MM.1S (cell line): Measurements from ENCODE around the gene GLI1.

Source experiments
- EZH2 ChIP-seq: fragments of 300-600 bp; sonication (generic); optimal IDR thresholded peaks from 2 replicates; pipeline ENCODE3; 2017; ENCODE audit warnings: low read depth, mild to moderate bottlenecking, antibody characterized with exemption, low read length, mixed read lengths
- EZH2phosphoT487 ChIP-seq: fragments of 300-600 bp; sonication (generic); IDR thresholded peaks from 2 replicates; pipeline ENCODE4 v1.6.1; 2018; ENCODE audit warnings: antibody characterized with exemption, low read length
- TF ChIP-seq, protein P1 (sequence below): fragments of 300-600 bp; sonication (generic); IDR thresholded peaks from 2 replicates; pipeline ENCODE4 v1.5.1; 2016; ENCODE audit warnings: antibody characterized with exemption, low read length, mixed read lengths

DNA sequence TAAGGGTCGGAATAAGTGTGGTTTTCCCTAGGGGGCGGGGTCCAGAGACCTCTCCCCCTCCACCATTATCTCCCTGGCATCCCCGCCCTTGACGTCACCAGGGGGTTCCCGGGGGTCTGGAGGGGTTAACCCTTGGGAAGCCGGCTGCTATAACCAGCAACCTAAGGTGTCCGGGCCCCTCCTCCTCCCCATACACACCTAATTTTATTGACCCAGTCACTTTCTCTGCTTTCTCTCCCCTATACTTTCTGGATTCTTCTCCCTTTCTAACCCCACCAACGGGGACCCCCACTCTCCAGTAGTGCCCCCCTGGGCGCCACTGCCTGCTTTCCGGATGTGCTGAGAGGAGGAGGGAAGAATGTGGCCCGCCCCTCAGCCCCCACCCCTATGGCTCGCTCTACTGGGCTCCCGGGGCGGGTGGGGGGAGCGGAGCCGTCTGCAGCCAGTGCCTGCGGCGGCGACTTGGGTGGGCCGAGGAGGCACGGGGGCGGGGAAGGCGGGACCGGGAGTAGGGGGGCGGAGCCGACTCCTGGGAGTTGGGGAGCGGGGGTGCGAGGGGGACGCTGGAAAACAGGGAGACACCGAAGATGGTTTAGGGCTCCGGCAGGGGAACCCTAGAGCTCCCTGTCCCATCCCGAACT, 1.8 kb downstream of the GLI1 start:
- TF ChIP-seq EZH2phosphoT487, result no peak
- TF ChIP-seq, protein P1, sequence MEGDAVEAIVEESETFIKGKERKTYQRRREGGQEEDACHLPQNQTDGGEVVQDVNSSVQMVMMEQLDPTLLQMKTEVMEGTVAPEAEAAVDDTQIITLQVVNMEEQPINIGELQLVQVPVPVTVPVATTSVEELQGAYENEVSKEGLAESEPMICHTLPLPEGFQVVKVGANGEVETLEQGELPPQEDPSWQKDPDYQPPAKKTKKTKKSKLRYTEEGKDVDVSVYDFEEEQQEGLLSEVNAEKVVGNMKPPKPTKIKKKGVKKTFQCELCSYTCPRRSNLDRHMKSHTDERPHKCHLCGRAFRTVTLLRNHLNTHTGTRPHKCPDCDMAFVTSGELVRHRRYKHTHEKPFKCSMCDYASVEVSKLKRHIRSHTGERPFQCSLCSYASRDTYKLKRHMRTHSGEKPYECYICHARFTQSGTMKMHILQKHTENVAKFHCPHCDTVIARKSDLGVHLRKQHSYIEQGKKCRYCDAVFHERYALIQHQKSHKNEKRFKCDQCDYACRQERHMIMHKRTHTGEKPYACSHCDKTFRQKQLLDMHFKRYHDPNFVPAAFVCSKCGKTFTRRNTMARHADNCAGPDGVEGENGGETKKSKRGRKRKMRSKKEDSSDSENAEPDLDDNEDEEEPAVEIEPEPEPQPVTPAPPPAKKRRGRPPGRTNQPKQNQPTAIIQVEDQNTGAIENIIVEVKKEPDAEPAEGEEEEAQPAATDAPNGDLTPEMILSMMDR, result no peak
- no peak for TF ChIP-seq EZH2
